KMS-11 (cell line): Measurements from ENCODE around the gene NUP58.
A peak's percentile ranks its signal among the peaks of the same experiment; 100 is the strongest.

ENCODE experiments used
- H2AFZ ChIP-seq: fragments of 200-600 bp; sonication (generic); 2 replicates; pipeline ENCODE4 v1.6.1; 2016; ENCODE audit warnings: antibody characterized with exemption, mixed run types, low read depth
- H3K27ac ChIP-seq: fragments of 200-600 bp; sonication (generic); 2 replicates; pipeline ENCODE4 v1.6.1; 2016; ENCODE audit warnings: mild to moderate bottlenecking, mixed run types
- H3K27me3 ChIP-seq: fragments of 200-600 bp; sonication (generic); 2 replicates; pipeline ENCODE4 v1.6.1; 2017; ENCODE audit warnings: mild to moderate bottlenecking, low read depth, mixed run types, moderate library complexity; ENCODE audit not compliant: insufficient read depth
- H3K36me3 ChIP-seq: fragments of 200-600 bp; sonication (generic); 2 replicates; pipeline ENCODE4 v1.6.1; 2017; ENCODE audit warnings: mild to moderate bottlenecking, mixed run types; ENCODE audit not compliant: insufficient read depth
- H3K4me1 ChIP-seq: fragments of 200-600 bp; sonication (generic); 2 replicates; pipeline ENCODE4 v1.6.1; 2016; ENCODE audit warnings: mild to moderate bottlenecking, low read depth, mixed run types; ENCODE audit not compliant: poor library complexity, severe bottlenecking
- H3K4me2 ChIP-seq: fragments of 200-600 bp; sonication (generic); 2 replicates; pipeline ENCODE4 v1.7.0; 2016; ENCODE audit warnings: mild to moderate bottlenecking, mixed run types
- H3K4me3 ChIP-seq: fragments of 200-600 bp; sonication (generic); IDR thresholded peaks from 2 replicates; pipeline ENCODE4 v1.6.1; 2017; ENCODE audit warnings: low read depth, low read length, mixed read lengths; ENCODE audit not compliant: insufficient read depth
- H3K79me2 ChIP-seq: fragments of 200-600 bp; sonication (generic); 2 replicates; pipeline ENCODE4 v1.6.1; 2016; ENCODE audit warnings: low read depth, mixed run types; ENCODE audit not compliant: insufficient read depth
- H3K9ac ChIP-seq: fragments of 200-600 bp; sonication (generic); 2 replicates; pipeline ENCODE4 v1.6.1; 2016; ENCODE audit warnings: mild to moderate bottlenecking, mixed run types
- H4K20me1 ChIP-seq: fragments of 200-600 bp; sonication (generic); 2 replicates; pipeline ENCODE4 v1.6.1; 2016; ENCODE audit warnings: mild to moderate bottlenecking, mixed run types; ENCODE audit not compliant: insufficient read depth
- CTCF ChIP-seq: fragments of 200-600 bp; sonication (generic); conservative IDR thresholded peaks from 2 replicates; pipeline ENCODE4 v1.6.1; 2017; ENCODE audit warnings: low read depth, mild to moderate bottlenecking, antibody characterized with exemption, low read length, moderate library complexity, mixed read lengths

NUP58 gene

GRCh38 chr13:25372284-25373081 lies 71.1 kb downstream of the NUP58 start:
- H4K20me1 ChIP-seq: no peaks in the 10 kb centered on the region
- TF ChIP-seq CTCF: no peak
- H3K4me2 ChIP-seq: no peak overlapping the region
- H3K79me2 ChIP-seq: no peaks in the 10 kb centered on the region
- no peaks in the 10 kb centered on the region for H3K27me3 ChIP-seq
- H3K4me1 ChIP-seq: no peaks in the 10 kb centered on the region
- no peak overlapping the region for H3K9ac ChIP-seq
- no peaks in the 10 kb centered on the region for H3K36me3 ChIP-seq
- H3K27ac ChIP-seq: no peak overlapping the region
- H3K4me3 ChIP-seq: no peak overlapping the region
- H2AFZ ChIP-seq: no peak overlapping the region

- TF ChIP-seq CTCF: peak; percentile 72
- no peaks in the 10 kb centered on the region for H3K27me3 ChIP-seq
- H3K27ac ChIP-seq: no peak overlapping the region
- H4K20me1 ChIP-seq: no peaks in the 10 kb centered on the region
- H3K4me2 ChIP-seq: no peak overlapping the region
- no peak overlapping the region for H3K9ac ChIP-seq
- no peaks in the 10 kb centered on the region for H3K79me2 ChIP-seq
- H3K4me3 ChIP-seq: no peak overlapping the region
- H3K36me3 ChIP-seq: no peaks in the 10 kb centered on the region
- H3K4me1 ChIP-seq: no peaks in the 10 kb centered on the region
- peak overlapping the region; percentile 47; the same call in 1 of the 2 replicates for H2AFZ ChIP-seq
Measured at GRCh38 chr13:25375727-25376358, 74.4 kb downstream of the NUP58 start.

- no peak for TF ChIP-seq CTCF
- no peaks in the 10 kb centered on the region for H3K4me1 ChIP-seq
Measured at GRCh38 chr13:25377244-25377962, 76.0 kb downstream of the NUP58 start.

GRCh38 chr13:25378528-25378927 lies 77.1 kb downstream of the NUP58 start:
- no peak overlapping the region for H3K4me2 ChIP-seq

More at GRCh38 chr13:25377244-25377962, 76.0 kb downstream of the NUP58 start:
- no peak overlapping the region for H3K27ac ChIP-seq
- no peak overlapping the region for H2AFZ ChIP-seq
- no peaks in the 10 kb centered on the region for H3K36me3 ChIP-seq
- H3K9ac ChIP-seq: no peak overlapping the region
- H4K20me1 ChIP-seq: no peaks in the 10 kb centered on the region
- H3K4me3 ChIP-seq: no peak overlapping the region
- H3K4me2 ChIP-seq: no peak overlapping the region
- H3K79me2 ChIP-seq: no peaks in the 10 kb centered on the region
- no peaks in the 10 kb centered on the region for H3K27me3 ChIP-seq

More at GRCh38 chr13:25378528-25378927, 77.1 kb downstream of the NUP58 start:
- Histone ChIP-seq H2AFZ (no peak overlapping the region), H3K4me3 (no peak overlapping the region), H3K79me2 (no peaks in the 10 kb centered on the region), H4K20me1 (no peaks in the 10 kb centered on the region), H3K4me1 (no peaks in the 10 kb centered on the region), H3K27ac (no peak overlapping the region), H3K36me3 (no peaks in the 10 kb centered on the region), H3K9ac (no peak overlapping the region), H3K27me3 (no peaks in the 10 kb centered on the region)
- no peak for TF ChIP-seq CTCF
